Hepatic stellate cell (primary cell): ENCODE data around the gene CDKAL1.

Experiments used
- DNase-seq: peaks from one replicate; pipeline ENCODE4 v3.0.0; 2011; ENCODE audit warnings: low spot score

CDKAL1 gene

GRCh38 chr6:20877008-20877937, 343.0 kb downstream of the CDKAL1 start:
- peak; percentile 64 for DNase-seq

DNA sequence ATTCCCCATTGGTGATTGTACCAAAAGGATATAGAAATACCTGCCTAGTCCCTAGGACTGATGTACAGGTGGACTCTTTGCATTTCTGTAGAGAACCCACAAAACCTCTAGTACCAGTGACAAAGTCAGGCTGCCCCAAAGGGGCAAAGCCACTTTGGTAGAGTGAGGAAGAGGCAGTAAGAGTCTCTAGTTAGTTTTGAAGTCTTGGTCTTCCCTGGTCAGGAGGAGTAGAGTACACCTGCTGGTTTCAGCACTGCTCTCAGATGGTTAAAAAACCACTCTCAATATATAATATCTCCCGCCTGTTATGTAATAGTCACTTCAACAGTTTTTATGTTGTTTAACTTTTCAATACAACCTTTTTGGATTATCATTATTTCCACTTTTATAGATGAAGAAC, 344.9 kb downstream of the CDKAL1 start:
- no peak for DNase-seq

DNA sequence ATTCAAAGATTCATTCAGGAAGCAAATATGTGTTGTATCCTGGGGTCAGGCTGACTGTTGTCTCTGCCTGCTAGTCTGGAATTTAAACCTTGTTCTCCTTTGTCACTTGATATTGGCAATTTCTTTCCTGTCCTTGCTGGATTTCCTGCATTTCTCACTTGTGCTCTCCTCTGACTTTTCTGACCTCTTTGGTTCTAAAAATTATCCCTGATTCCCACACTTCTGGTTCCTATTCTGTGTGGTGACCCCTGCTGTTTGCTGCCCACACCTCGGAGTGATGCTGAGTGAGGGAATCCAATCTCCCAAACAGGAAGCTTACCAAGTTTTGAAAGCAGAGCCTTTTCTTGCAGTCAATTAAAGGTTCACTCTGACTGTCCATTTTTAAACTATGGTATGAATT, 345.3 kb downstream of the CDKAL1 start:
- DNase-seq = no peak

DNA sequence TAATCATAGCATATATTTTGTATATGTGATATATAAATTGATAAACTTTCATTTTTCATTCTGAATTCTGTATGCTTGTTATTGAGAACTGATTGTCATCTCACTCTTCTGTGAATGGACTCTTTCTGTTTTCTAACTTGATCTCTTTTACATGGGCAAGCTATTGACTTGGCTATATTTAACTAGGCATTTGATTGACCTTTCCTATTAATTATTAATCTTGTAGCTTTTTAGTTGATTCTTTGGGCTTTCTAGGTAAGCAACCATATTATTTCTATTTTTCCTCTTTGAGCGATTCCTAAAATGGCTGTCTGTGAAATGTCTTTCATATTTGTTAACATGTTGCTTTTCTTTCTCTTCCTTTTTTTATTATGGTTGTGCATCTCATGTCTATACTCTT, 347.1 kb downstream of the CDKAL1 start:
- DNase-seq = no peak

DNA sequence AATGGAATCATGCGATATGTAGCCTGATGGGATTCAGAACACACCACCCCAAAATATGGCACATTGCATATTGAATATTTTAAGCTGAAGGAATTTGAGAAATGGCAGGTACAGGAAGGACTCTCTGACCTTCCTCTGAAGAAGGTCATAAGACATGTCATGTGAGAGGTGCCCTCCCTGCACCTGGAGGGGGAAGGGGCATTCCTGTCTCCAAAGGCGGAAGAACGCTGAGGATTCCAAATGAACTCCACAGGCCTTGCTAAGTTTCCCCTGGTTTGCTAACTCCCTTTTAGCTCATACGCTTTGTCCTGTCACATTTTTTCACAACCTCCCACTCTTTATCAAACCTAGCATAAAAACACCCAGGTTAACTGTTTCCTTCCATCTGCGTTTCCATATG, 347.8 kb downstream of the CDKAL1 start:
- no peak for DNase-seq

DNA sequence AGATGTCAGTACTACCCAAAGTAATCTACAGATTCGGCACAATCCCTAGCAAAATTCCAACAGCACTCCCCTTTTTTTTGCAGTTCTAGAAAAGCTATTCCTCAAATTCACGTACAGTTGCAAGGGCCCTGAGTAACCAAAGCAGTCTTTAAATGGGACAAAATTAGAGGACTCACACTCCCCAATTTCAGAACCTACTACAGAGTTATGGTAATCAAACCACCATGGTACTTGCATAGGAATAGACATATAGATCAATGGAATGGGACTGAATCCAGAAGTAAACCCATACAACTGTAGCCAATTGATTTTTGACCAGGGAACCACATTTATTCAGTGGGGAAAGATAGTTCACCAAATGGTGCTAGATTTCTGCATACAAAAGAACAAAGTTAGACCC, 350.8 kb downstream of the CDKAL1 start:
- no peak for DNase-seq

GRCh38 chr6:20891161-20891560, 356.9 kb downstream of the CDKAL1 start:
- DNase-seq = no peak

DNA sequence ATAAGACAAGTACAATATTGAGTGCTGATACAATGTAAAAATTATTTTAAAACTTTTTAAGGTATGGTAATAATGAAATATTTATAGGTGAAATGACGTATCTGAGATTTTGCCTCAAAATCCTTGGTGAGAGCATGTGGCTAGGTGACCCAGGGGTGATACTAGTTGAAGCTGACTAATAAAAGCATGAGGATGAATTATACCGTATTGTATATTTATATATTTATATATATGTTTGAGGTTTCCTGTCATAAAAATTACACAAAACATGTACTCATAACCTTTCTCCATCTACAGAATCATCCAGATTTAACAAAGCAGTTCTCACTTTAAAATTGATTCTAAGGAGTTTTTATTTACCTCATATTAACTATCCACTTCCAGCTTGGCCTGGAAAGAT, 358.1 kb downstream of the CDKAL1 start:
- no peak for DNase-seq

GRCh38 chr6:20893412-20893811, 359.2 kb downstream of the CDKAL1 start:
- no peak for DNase-seq

DNA sequence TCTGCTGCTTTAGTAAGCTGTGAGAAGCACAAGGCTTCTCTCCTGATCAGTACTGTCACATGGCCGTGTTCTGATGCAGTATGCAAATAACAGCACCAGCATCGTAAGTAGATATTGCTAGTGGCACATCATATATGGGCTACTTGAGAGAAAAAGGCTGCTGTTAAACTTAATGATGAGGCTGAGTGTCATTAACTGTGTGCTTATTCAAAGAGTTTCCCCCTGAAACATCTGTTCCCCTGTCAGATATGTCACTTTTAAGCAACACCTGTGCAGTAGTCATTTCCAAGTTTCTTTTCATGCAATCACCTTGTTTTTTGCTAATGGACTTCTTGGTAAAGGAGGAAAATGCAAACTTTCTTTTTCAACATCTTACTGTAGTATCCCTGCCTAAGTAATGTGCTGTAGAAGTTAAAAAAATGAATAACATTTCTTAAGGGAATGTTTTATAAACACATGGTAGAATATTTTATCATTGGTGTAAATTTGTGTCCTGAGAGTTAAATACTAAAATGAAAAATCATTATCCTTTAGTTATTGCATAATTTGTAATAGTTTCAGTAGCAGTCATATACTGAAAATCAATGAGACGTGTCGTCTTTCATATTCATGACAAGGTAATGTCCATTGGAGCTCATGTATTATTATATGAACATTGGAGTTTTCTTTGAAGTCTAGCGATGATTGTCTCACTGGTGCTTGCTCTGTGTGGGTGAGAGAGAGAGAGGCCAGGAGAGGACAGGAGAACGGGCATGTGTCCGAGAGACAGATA, 366.3 kb downstream of the CDKAL1 start:
- DNase-seq = no peak

- no peak for DNase-seq
These were observed 371.1 kb downstream of the CDKAL1 start for GRCh38 chr6:20905377-20905776.

GRCh38 chr6:20906945-20907344, 372.7 kb downstream of the CDKAL1 start:
- no peak for DNase-seq

- DNase-seq = no peak
These were observed 373.3 kb downstream of the CDKAL1 start for GRCh38 chr6:20907486-20908071.

DNA sequence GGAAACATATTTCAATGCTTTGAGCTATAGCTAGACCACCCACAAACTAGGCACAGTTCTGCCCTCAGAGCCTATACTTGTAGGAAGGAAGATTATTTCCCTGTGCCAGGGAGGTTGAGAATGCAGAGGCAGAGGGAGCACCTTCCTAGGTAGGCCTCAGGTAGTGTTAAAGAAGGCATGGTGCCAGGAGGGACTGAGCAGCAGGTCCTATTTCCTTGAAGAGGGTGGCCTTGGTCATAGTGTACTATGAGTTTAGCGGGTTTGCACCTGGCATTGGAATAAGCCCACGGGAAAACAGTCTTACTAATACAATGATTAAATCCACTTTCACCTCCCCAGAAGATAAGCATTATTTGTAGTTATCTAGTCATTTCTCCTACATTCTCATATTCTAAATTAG, 375.4 kb downstream of the CDKAL1 start:
- DNase-seq = no peak

GRCh38 chr6:20911712-20912111, 377.5 kb downstream of the CDKAL1 start:
- DNase-seq = no peak

DNA sequence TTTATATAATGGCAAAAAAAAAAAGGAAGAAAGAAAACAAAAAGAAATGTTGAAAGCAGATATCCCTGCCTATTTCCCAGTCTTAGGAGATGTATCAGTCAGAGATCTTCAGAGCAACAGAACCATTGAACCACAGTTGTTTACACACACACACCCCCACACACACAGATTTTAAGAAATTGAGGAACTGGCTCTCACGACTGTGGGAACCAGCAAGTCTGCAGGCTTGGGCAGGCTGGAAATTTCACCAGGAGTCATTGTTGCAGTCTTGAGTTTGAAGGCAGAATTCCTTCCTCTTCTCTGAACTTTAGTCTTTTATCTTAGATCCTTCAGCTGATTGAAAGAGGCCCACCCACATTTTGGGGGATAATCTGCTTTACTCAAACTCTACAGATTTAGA, 380.9 kb downstream of the CDKAL1 start:
- DNase-seq = no peak

GRCh38 chr6:20915626-20916025, 381.4 kb downstream of the CDKAL1 start:
- no peak for DNase-seq

DNA sequence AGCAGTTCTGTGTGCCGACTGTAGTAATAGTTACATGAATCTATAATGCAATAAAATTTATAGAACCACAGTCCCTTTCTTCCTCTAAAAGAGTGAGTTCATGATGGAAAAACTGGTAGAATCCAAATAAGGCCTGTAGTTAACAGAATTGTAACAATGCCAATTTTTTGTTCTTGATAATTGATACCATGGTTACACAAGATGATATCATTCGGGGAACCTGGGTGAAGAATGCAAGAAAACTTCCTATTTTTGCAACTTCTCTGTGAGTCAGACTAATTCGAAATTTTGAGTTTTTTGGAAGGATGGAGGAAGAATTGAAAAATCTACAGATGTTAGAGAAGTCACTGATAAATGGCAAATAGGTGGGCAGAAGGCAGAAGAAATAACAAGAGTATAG, 381.8 kb downstream of the CDKAL1 start:
- DNase-seq = no peak

DNA sequence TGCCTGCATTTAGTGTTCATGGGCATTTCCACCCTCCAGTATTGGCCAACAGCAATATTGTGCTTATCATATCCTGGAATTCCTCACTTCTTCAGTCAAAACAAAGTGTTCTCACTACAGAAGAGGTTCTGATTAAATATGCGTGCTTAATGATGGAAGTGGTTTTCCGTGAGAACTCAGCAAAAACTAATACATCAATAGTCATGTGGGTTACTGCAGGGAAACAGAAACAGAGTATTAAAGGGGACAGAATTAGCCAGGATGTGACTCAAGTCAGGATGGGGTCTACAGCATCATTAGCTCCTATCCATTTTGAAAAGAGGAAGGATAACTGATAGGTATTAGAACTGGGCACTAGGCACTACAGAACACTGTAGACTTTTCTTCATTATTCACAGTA, 384.6 kb downstream of the CDKAL1 start:
- DNase-seq = no peak

DNA sequence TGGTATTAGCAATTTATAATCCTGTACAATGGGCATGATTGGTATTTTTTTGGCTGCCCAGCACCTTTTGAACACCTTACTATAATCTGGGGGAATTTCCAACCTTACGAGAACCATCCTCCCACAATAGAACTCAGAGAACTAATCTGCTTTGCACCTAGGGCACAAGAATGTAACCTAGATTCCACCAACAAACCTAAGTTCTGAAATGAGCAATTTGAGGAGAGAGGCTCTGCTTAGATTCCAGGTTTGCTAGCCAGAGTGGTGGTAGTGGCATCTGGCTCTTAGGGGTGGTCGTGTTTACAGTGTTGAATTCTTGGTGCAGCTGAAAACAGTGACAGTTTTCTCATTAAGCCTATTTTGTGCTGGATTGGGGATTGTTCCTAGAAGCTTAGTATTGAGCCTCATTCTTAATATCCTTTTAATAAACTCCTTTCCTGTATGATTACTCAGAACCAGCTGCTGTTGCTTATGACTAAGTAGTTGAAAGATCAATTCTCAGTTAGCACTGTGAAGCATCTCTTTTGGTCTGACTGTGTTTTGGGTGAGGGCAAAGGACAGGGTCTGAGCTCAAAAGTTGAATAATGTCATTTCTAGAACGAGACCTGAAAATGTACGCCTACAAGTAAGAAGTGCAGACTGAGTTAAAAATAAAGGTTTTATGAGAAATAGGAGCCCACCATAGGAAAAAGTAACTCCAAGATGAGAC, 385.6 kb downstream of the CDKAL1 start:
- no peak for DNase-seq

GRCh38 chr6:20921578-20921977, 387.3 kb downstream of the CDKAL1 start:
- DNase-seq = no peak

DNA sequence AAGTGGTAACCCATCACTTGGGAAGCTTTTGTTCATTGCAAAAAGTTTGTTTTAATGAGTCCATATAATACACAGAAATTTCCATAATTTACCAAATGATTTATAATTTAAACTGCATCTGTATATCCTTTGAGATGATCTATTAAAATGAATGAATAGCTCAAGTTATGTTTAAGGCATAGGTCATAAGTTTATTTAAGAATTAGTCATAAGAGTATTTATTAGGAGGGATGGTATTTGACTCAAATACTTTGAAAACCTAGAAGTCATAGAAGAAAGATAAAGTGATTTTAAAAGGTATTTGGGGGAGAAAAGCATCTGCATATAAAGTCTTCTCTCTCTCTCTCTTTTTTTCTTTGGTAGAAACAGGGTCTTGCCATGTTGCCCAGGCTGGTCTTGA, 388.5 kb downstream of the CDKAL1 start:
- DNase-seq = no peak
